ENCODE results near the gene KRTAP5-5.
A peak's percentile ranks its signal among the peaks of the same experiment; 100 is the strongest.
"Not testable (repeated sequence)": the region's sequence is repeated elsewhere in the genome, so short reads cannot be mapped to it uniquely, and the experiment has no call there.

KRTAP5-5 gene

DNA sequence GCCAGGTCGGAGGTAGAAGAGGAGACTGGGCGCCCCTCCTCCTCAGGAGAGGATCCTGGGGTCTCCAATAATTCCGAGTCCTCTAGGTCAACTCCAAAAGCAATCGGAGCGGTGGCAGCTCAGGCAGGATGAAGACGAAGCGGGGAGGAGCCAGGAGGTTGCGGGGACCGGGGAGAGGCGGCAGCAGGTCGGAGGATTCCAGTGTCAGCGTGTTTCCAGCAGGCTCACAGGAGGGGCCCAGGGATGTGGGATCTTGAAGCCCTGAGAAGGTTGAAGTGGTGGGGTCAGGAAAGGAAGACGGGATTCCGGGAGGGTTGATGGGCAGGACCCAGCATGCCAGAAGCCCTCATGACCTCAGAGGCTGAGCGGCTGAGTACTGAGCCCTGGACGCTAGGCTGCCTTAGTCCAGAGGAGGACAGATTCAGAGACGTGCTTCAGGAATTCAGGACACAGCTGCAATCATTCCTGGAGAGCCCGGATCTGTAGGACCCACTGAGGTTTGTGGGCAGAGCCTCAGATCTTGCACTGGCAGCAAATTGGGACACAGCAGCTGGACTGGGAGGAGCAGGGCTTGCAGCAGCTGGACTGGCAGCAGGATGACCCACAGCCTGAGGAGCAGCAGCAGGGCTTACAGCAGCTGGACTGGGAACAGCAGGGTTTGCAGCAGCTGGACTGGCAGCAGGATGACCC is 22.3 kb upstream of the KRTAP5-5 start:
- DNase-seq (ENCODE audit: low read depth) = not testable (repeated sequence)

DNA sequence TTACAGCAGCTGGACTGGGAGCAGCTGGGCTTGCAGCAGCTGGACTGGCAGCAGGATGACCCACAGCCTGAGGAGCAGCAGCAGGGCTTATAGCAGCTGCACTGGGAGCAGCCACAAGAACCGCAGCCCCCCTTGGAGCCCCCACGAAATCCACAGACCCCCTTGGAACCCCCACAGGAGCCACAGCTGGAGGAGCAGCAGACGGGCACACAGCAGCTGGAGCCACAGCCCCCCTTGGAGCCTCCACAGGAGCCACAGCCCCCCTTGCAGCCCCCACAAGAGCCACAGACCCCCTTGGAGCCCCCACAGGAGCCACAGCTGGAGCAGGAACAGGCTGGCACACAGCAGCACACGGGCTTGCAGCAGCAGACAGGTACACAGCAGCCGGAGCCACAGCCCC is 21.7 kb upstream of the KRTAP5-5 start:
- DNase-seq (ENCODE audit: low read depth) = not testable (repeated sequence)

GRCh38 chr11:1608363-1608762 is 21.2 kb upstream of the KRTAP5-5 start, which contains the start of gene KRTAP5-3:
Gene KRTAP5-3 (minus strand): TSS chr11:1608463. CDS start chr11:1608385, 78 bp downstream.
- no peak for DNase-seq (ENCODE audit: low read depth)

GRCh38 chr11:1618231-1618630 is 11.3 kb upstream of the KRTAP5-5 start:
- DNase-seq (ENCODE audit: low read depth) = no peak

DNA sequence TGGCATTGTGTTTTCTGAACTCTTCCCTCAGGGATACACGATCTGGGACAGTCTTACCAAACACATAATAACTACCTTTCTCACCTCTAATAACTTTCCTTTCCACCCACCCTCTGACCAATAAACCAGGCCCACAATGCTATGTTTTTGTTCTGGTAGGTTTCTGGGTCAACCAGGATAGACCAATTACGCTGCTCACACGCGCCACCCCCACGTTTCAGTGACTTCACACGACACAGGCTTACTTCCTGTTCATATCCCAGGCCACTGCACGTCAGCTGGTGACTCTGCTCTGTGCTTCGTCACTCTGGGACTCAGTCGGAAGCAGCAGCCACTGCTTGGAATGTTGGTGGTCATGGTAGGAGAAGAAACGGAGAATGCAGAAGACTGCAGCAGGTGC is 10.1 kb upstream of the KRTAP5-5 start:
- DNase-seq (ENCODE audit: low read depth) = no peak

GRCh38 chr11:1622086-1622485 is 7.5 kb upstream of the KRTAP5-5 start, which contains the start of gene KRTAP5-4:
Gene KRTAP5-4 (minus strand): TSS chr11:1622138. CDS start chr11:1622093, 45 bp downstream.
- DNase-seq (ENCODE audit: low read depth) = no peak

GRCh38 chr11:1623716-1624115 is 5.9 kb upstream of the KRTAP5-5 start:
- DNase-seq (ENCODE audit: low read depth) = no peak

DNA sequence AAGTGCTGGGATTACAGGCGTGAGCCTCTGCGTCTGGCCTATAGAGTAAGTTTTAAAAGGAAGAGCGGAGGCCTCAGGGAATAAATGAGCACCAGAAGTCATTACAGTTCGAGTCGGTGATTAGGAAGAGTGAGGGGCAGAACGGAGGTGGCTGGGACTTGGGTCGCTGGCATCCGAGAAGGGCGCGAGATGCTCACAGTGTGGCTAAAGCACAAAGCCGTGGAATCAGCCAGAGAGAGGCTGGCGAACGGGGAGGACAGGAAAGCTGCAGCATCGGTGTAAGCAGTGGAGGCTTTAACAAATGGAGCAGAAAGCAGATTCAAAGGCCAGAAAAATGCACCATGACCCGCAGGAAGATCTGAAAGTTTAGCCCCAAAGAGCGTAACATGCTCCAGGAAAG is 5.0 kb upstream of the KRTAP5-5 start:
- no peak for DNase-seq (ENCODE audit: low read depth)

DNA sequence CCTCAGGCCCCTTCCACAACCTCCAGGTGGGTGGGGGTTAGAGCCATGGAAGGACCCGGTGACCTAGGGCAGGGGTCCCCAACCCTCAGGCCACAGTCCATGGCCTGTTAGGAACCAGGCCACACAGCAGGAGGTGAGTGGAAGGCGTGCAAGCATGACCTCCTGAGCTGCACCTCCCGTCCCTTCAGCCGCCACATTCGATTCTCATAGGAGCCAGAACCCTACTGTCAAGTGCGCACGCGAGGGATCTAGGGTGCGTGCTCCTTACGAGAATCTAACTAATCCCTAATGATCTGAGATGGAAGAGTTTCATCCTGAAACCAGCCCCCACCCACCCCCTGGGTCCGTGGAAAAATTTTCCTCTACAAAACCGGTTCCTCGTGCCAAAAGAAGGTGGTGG is 4.0 kb upstream of the KRTAP5-5 start:
- DNase-seq (ENCODE audit: low read depth) = no peak

GRCh38 chr11:1628506-1629325 is 859 bp upstream of the KRTAP5-5 start:
- peak; percentile 31 for DNase-seq (ENCODE audit: low read depth)

- no peak for DNase-seq (ENCODE audit: low read depth)
These were observed 696 bp downstream of the KRTAP5-5 start for GRCh38 chr11:1630271-1630670.

DNA sequence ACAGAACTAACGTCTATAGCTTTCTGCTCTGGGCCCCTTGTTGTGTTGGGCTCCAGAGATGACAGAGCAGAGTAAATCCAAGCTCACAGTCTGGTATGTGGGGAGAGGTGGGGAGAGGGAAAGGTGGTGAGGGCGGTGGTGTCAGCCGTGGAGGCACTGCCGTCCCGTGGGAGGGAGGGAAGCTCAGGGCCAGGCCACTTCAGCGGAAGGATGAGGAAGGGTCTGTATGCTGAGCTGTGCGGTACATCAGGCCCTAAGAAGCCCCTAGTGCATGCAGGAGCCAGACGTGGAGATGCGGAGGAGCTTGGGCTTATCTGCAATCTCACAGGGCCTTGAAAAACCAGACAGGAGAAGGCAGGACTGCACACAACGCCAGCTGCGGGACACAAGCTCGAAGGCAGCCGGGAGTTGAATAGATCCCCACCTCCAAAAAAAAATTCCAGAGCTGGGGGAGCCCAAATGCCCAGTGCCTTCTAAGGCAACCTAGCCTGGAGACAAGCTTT is 1.5 kb downstream of the KRTAP5-5 start:
- DNase-seq (ENCODE audit: low read depth) = no peak

DNA sequence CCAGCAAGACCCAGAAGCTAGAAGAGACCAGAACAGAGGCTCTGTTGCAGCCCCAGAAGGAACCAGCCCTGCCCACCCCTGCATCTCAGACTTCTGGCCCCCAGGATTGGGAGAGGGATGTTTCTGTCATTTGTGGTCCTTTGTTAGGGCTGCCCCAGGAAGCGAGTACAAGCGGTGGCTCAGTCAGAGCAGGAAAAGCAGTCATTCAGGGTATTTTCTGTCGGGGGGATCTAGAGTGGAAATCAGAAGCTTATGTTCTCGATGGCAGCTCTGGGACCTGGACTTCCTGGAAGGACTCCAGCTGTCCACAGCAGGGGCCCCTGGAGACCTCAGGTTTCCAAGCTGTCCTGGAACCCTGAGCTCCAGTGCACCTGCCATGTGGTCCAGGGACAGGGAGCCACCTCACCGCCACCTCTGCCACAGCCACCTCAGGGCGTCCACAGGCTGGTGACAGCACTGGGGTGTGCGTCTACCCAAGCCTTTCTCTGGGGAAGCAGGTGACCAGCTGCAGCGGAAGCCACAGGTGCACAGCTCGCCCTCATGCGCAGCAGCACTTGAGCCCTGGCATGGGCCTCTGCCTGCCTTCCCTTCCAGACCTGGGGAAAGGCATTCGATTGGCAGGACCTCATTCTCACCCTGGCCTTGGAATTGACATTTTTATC is 2.6 kb downstream of the KRTAP5-5 start:
- no peak for DNase-seq (ENCODE audit: low read depth)

GRCh38 chr11:1633864-1634263 is 4.3 kb downstream of the KRTAP5-5 start:
- DNase-seq (ENCODE audit: low read depth) = no peak

GRCh38 chr11:1636291-1636950 is 6.8 kb downstream of the KRTAP5-5 start:
- DNase-seq (ENCODE audit: low read depth) = no peak

DNA sequence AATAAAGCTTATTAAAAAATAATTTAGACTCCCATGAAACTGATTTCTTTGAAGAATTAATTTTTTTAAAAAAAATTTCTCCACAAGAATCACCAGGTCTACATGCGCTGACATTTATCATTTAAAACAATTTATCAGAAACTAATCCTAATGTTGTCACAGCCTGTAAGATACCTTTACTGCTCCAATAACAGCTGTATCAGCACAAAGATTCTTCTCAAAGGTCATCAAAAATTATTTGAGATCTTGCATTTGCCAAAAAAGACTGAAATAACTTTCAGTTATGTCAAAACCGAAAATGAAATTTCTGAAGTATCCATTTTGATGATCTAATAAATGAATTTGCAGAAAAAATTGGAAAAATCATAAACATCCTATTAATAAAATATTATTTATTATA is 8.1 kb downstream of the KRTAP5-5 start:
- DNase-seq (ENCODE audit: low read depth) = no peak

DNA sequence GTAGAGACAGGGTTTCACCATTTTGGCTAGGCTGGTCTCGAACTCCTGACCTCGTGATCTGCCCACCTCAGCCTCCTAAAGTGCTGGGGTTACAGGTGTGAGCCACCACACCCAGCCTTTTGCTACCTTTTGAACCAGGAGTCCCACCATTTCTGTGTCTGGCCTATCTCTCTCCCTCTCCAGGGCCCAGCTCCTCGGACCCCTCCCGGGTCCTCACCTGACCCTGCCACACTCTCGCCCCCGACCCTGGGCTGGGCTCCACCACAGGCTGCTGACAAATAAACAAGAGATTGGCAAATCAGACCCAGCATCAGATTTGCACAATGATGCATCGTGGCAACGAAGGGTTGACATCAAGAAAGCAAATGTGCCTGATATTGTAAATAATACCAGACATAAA is 8.8 kb downstream of the KRTAP5-5 start:
- DNase-seq (ENCODE audit: low read depth) = no peak

DNA sequence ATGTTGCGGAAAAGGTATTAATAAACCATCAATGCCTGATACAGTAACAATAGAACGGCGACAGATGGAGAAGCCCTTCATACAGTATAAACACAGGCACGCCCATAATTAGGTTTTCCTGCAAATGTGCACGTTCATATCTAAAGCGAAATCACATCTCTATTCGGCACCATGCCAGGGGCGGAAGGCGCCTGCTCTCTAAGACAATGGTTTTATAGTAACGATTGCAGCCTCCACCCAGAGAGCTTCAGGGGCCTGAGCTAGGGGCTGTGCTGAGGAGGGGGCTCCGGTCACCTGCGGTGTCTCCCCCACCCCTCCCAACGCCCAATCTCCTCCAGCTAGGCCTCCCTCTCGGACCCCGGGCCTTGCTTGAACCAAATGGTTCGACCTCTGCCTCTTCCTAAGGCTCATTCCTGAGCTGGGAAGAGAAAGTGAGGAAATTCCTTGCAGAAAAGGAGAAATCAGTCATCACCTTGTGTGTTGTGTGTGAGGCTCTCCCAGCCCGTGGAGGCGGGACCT is 9.6 kb downstream of the KRTAP5-5 start:
- no peak for DNase-seq (ENCODE audit: low read depth)

DNA sequence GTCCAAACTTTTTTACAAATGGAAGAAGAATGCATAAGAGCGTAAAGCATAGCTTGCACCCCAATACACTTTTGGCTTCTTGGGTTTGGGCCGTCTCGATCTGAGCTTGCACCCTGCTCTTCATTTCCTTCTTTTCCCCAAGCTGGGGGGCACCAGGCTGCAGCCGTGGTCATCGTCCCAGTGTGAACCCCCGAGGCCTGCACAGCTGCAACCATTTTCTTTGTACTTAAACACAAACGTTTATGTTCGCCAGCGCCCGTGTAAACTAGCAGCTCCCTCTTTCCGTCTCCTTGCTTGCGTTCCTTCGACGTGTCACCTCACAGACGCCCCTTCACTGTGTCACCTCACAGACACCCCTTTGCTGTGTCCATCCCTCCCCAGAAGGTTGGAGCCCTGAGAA is 10.1 kb downstream of the KRTAP5-5 start:
- DNase-seq (ENCODE audit: low read depth) = no peak

- no peak for DNase-seq (ENCODE audit: low read depth)
These were observed 10.7 kb downstream of the KRTAP5-5 start for GRCh38 chr11:1640076-1640946.

DNA sequence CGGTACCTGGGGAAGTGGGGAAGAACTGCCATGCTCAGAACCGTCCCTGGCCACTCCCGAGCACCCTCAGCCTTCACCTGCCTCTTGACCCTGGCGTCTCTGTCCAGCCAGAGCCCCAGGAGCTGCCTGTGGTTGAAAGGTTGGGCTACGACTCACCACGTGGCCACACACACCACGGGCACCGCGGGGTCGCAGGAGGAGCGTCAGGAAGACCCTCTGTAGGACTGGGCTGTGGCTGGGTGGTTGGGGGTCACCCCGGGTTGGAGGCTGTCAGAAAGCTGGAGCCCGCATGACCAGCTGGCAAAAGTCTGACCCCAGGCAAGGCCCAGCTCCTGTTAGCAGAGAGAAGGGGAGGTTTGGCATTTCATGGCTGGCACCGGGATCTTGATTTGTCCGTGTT is 11.5 kb downstream of the KRTAP5-5 start:
- no peak for DNase-seq (ENCODE audit: low read depth)

Measured in stimulated activated CD8-positive, alpha-beta memory T cell treated with anti-CD3 and anti-CD28 coated beads, Interleukin-12 subunit alpha, Interleukin-12 subunit beta, amount 100 ng/mL, for 4 hours (primary cell).